ENCODE data around the gene SCYL3.
"Not testable (repeated sequence)": the region's sequence is repeated elsewhere in the genome, so short reads cannot be mapped to it uniquely, and the experiment has no call there.

SCYL3 gene

GRCh38 chr1:169821500-169821899, 72.2 kb downstream of the SCYL3 start:
- DNase-seq (ENCODE audit: low read depth in 2 of 2), result no peak

GRCh38 chr1:169816617-169817016, 77.1 kb downstream of the SCYL3 start:
- DNase-seq (ENCODE audit: low read depth in 2 of 2), result no peak

- DNase-seq (ENCODE audit: low read depth in 2 of 2), result no peak
Observed at GRCh38 chr1:169814265-169814664, 79.4 kb downstream of the SCYL3 start.

- no peak for DNase-seq (ENCODE audit: low read depth in 2 of 2)
Observed at GRCh38 chr1:169812131-169812530, 81.6 kb downstream of the SCYL3 start.

GRCh38 chr1:169811418-169812035, 82.2 kb downstream of the SCYL3 start:
- not testable (repeated sequence) for DNase-seq (ENCODE audit: low read depth in 2 of 2)

- no peak for DNase-seq (ENCODE audit: low read depth in 2 of 2)
Observed at GRCh38 chr1:169809370-169810095, 84.2 kb downstream of the SCYL3 start.

- DNase-seq (ENCODE audit: low read depth in 2 of 2), result no peak
Observed at GRCh38 chr1:169804941-169805340, 88.8 kb downstream of the SCYL3 start.

- DNase-seq (ENCODE audit: low read depth in 2 of 2), result no peak
Observed at GRCh38 chr1:169802888-169803287, 90.8 kb downstream of the SCYL3 start.
